CD4-positive, alpha-beta T cell treated with Interleukin-6 at 100 ng/mL for 8 hours (primary cell): ENCODE data around the gene COPZ2.
"Not testable (repeated sequence)": the region's sequence is repeated elsewhere in the genome, so short reads cannot be mapped to it uniquely, and the experiment has no call there.

ENCODE experiments used
- DNase-seq: peaks from one replicate; pipeline ENCODE4 v3.0.0-alpha.2; 2020; ENCODE audit warnings: mixed read lengths, low spot score

The COPZ2 gene

GRCh38 chr17:48055531-48056245, 18.1 kb upstream of the COPZ2 start:
- no peak for DNase-seq

GRCh38 chr17:48054238-48055185, 16.9 kb upstream of the COPZ2 start:
- DNase-seq = no peak

- no peak for DNase-seq
These were observed 16.2 kb upstream of the COPZ2 start for GRCh38 chr17:48053758-48054237.

- DNase-seq = no peak
These were observed 15.6 kb upstream of the COPZ2 start for GRCh38 chr17:48052956-48053757.

- no peak for DNase-seq
These were observed 14.3 kb upstream of the COPZ2 start for GRCh38 chr17:48051706-48052486.

- DNase-seq = no peak
These were observed 13.7 kb upstream of the COPZ2 start for GRCh38 chr17:48051283-48051682.

GRCh38 chr17:48048384-48049126, 11.0 kb upstream of the COPZ2 start:
- no peak for DNase-seq

- peak; percentile 99 for DNase-seq
These were observed 10.3 kb upstream of the COPZ2 start, which contains the start of gene NFE2L1 for GRCh38 chr17:48047741-48048383. NFE2L1 (plus strand) TSS chr17:48048359; CDS start chr17:48051119, 2,760 bp downstream.

GRCh38 chr17:48047113-48047740, 9.6 kb upstream of the COPZ2 start:
- no peak for DNase-seq

GRCh38 chr17:48046296-48046695, 8.7 kb upstream of the COPZ2 start:
- no peak for DNase-seq

- no peak for DNase-seq
These were observed 7.9 kb upstream of the COPZ2 start for GRCh38 chr17:48045316-48046001.

- no peak for DNase-seq
These were observed 7.3 kb upstream of the COPZ2 start for GRCh38 chr17:48044851-48045250.

- DNase-seq = no peak
These were observed 5.6 kb upstream of the COPZ2 start for GRCh38 chr17:48043176-48043575.

- no peak for DNase-seq
These were observed 1.1 kb upstream of the COPZ2 start for GRCh38 chr17:48038687-48039086.

- DNase-seq = no peak
These were observed 284 bp upstream of the COPZ2 start for GRCh38 chr17:48037838-48038323.

GRCh38 chr17:48036693-48037035, 933 bp downstream of the COPZ2 start:
- DNase-seq = no peak

- not testable (repeated sequence) for DNase-seq
These were observed 2.9 kb downstream of the COPZ2 start for GRCh38 chr17:48034734-48035133.

GRCh38 chr17:48031966-48032365, 5.6 kb downstream of the COPZ2 start:
- no peak for DNase-seq

GRCh38 chr17:48030531-48030930, 7.1 kb downstream of the COPZ2 start:
- DNase-seq = no peak
